ENCODE measurements around the gene PTPN4. TPM values are rescaled to one million over a fixed set of nuclear protein-coding genes. Genes with fewer than 3 reads are reported as not detected.

Gene PTPN4
- total and polyA plus RNA-seq, 10 of the 15 experiments (the other 5 are each of a cell fraction or from before 2014, with no cell fraction given): 5.0 to 29.7 (median 23.7) TPM

DNA sequence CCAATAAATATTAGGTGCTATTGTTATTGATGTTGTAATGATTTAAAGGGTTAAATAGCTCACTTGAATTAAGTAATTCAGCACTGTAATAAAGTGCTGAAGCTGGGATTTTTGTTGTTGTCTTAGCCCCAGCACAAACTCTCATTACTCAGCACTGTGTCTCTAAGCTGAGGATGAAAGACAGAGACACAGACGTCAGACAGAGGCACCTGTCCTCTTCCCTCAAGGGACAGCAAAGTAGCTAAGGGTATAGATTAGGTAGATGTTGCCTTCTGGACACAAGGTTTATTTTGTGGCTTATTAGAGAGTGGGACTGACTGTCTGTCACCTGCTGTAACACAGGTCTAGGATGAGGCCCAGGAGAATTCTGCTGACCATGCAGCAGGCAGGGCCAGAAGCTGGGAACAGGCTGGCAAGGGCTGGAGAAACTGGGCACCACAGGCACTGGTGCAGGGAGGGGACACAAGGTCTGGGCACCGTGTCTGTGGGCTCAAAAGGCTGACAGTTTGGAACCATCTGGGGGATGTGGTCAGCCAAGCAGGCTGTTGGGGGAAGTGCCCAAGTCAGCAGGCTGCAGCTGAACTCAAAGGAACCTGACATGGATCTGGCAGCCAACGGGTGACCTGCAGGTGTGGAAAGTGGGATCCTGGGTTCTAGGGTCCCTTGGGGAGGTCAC, 20.0 kb upstream of the PTPN4 start:
- H3K4me3 ChIP-seq: no peak overlapping the region
- no peaks in the 10 kb centered on the region for H3K79me2 ChIP-seq (ENCODE audit: control insufficient read depth, insufficient read depth, low read length)
- ChIA-PET SMC1A (ENCODE audit: uncharacterized antibody, unreplicated experiment) (interaction anchor here (1.1 to 1.3 kb wide), 2 partner anchors 11 to 84 kb away, joined by 3 read pairs; no protein-coding TSS in a partner anchor), RAD21 (ENCODE audit: unreplicated experiment) (no interaction called here), CTCF (interaction anchor here (0.5 kb wide), 1 partner anchor 113 kb away, joined by 3 read pairs; no protein-coding TSS in a partner anchor), POLR2A (no interaction called here)
- 26% methylated on average over 3 of the region's 3 CpGs for WGBS (ENCODE audit: insufficient coverage, insufficient replicate concordance, low lambda C conversion rate, missing lambda C conversion rate)
- ATAC-seq: no peak
- no peak overlapping the region for H3K27ac ChIP-seq (ENCODE audit: control insufficient read depth, insufficient read depth)
- DNase-seq (ENCODE audit: low read depth, low spot score): no peak
- H4K20me1 ChIP-seq (ENCODE audit: control insufficient read depth, insufficient read depth): no peaks in the 10 kb centered on the region
- H2AFZ ChIP-seq (ENCODE audit: control insufficient read depth, low read depth, low read length): no peak overlapping the region
- H3K36me3 ChIP-seq (ENCODE audit: control insufficient read depth in 2 of 2, insufficient read depth in 2 of 2, low read length in 1 of 2): no peaks in the 10 kb centered on the region
- H3K9me3 ChIP-seq (replicated peaks; ENCODE audit: control insufficient read depth, insufficient read depth, low read length): no peaks in the 10 kb centered on the region
- in situ Hi-C loops (cut with MboI) (no loop called here), intact Hi-C loops (cut with micrococcal nuclease; ENCODE audit: unreplicated experiment) (no loop called here)
- H3K27me3 ChIP-seq (replicated peaks in 1 of 2; ENCODE audit: control insufficient read depth in 2 of 2, insufficient read depth in 2 of 2, low read length in 1 of 2): peaks cover 0 to 4% of the 10 kb centered on the region in 2 experiments; a peak in 2 of 4 replicates
- BruUV-seq (replicated peaks): no TSS peak
- no peaks in the 10 kb centered on the region for H3K4me1 ChIP-seq (ENCODE audit: control insufficient read depth, insufficient read depth, low read length)
- no peak overlapping the region for H3K9ac ChIP-seq (ENCODE audit: control insufficient read depth, insufficient read depth, low read length)
- FAIRE-seq: no peak
- H3K4me2 ChIP-seq (ENCODE audit: control insufficient read depth, insufficient read depth): no peak overlapping the region
- no peak for TF ChIP-seq NFYA (IDR thresholded peaks at IDR 0.05; ENCODE audit: borderline replicate concordance, low read depth, low read length)
- no peak for TF ChIP-seq MEF2B (IDR thresholded peaks at IDR 0.05; ENCODE audit: partially characterized antibody, poor library complexity, severe bottlenecking)
- no peak for TF ChIP-seq MAX (IDR thresholded peaks at IDR 0.05; ENCODE audit: low read depth, low read length)
- no peak for TF ChIP-seq BHLHE40 (IDR thresholded peaks at IDR 0.05; ENCODE audit: borderline replicate concordance in 1 of 2, low read depth in 2 of 2, low read length in 1 of 2)
- TF ChIP-seq, protein P1, sequence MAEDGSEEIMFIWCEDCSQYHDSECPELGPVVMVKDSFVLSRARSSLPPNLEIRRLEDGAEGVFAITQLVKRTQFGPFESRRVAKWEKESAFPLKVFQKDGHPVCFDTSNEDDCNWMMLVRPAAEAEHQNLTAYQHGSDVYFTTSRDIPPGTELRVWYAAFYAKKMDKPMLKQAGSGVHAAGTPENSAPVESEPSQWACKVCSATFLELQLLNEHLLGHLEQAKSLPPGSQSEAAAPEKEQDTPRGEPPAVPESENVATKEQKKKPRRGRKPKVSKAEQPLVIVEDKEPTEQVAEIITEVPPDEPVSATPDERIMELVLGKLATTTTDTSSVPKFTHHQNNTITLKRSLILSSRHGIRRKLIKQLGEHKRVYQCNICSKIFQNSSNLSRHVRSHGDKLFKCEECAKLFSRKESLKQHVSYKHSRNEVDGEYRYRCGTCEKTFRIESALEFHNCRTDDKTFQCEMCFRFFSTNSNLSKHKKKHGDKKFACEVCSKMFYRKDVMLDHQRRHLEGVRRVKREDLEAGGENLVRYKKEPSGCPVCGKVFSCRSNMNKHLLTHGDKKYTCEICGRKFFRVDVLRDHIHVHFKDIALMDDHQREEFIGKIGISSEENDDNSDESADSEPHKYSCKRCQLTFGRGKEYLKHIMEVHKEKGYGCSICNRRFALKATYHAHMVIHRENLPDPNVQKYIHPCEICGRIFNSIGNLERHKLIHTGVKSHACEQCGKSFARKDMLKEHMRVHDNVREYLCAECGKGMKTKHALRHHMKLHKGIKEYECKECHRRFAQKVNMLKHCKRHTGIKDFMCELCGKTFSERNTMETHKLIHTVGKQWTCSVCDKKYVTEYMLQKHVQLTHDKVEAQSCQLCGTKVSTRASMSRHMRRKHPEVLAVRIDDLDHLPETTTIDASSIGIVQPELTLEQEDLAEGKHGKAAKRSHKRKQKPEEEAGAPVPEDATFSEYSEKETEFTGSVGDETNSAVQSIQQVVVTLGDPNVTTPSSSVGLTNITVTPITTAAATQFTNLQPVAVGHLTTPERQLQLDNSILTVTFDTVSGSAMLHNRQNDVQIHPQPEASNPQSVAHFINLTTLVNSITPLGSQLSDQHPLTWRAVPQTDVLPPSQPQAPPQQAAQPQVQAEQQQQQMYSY (CRISPR knock-in tag; IDR thresholded peaks at IDR 0.05): no peak
- TF ChIP-seq GABPA (IDR thresholded peaks at IDR 0.05; ENCODE audit: low read depth): no peak
- no peak for TF ChIP-seq TCF3 (IDR thresholded peaks at IDR 0.05; ENCODE audit: borderline replicate concordance, insufficient read depth, low read depth, low read length)
- TF ChIP-seq SMAD1 (IDR thresholded peaks at IDR 0.05; ENCODE audit: low read depth, partially characterized antibody): no peak
- no peak for TF ChIP-seq PBX3 (IDR thresholded peaks at IDR 0.05; ENCODE audit: insufficient replicate concordance, low read depth, low read length)
- TF ChIP-seq FOXM1 (IDR thresholded peaks at IDR 0.05; ENCODE audit: low read depth, low read length): no peak
- no peak for TF ChIP-seq NFYB (IDR thresholded peaks at IDR 0.05; ENCODE audit: insufficient read depth, low read depth, low read length)
- TF ChIP-seq IKZF1 (conservative IDR thresholded peaks at IDR 0.05): no peak
- TF ChIP-seq CHD1 (IDR thresholded peaks at IDR 0.05; ENCODE audit: low read depth, low read length): no peak
- no peak for TF ChIP-seq NR2F1 (conservative IDR thresholded peaks at IDR 0.05)
- TF ChIP-seq CBX3 (IDR thresholded peaks at IDR 0.05; ENCODE audit: borderline replicate concordance, low read depth): no peak
- no peak for TF ChIP-seq ZNF622 (IDR thresholded peaks at IDR 0.05)

Data from GM12878 (cell line).